Lung microvascular endothelial cell (primary cell): ENCODE results near the gene CD209. TPM values are rescaled to one million over a fixed set of nuclear protein-coding genes. Genes with fewer than 3 reads are reported as not detected.

Experiments
- DNase-seq, 2 donors: peaks; one replicate each; pipeline versions ENCODE4 v3.0.0 to v3.0.0-alpha.2; 2010; ENCODE audit warnings: low read depth in 2 of 2
- total RNA-seq: library from RNA; depleted of rRNA; stranded (reverse); fragments of >200 nt; gene quantifications from 2 replicates; pipeline ENCODE4 v1.2.1, GENCODE V29; 2014

CD209 gene
- total RNA-seq, 1 donor from 2014 or later: not detected

GRCh38 chr19:7739211-7739755 is 8.1 kb downstream of the CD209 start:
- DNase-seq: no peak

- DNase-seq: no peak
These were observed 9.3 kb downstream of the CD209 start for GRCh38 chr19:7738023-7738422.

- no peak for DNase-seq
These were observed 10.1 kb downstream of the CD209 start for GRCh38 chr19:7737215-7737614.

- DNase-seq: no peak
These were observed 11.2 kb downstream of the CD209 start for GRCh38 chr19:7736148-7736547.

- DNase-seq: peak in 1 of 2 donors; percentile 13
These were observed 12.8 kb downstream of the CD209 start for GRCh38 chr19:7734220-7735203.

GRCh38 chr19:7733376-7733775 is 14.0 kb downstream of the CD209 start:
- no peak for DNase-seq

GRCh38 chr19:7732045-7732444 is 15.3 kb downstream of the CD209 start, which contains the start of gene CLEC4G:
Gene CLEC4G, minus strand, starts transcription at chr19:7732110. Its CDS starts 8 bp downstream, at chr19:7732102.
- DNase-seq: no peak

- no peak for DNase-seq
These were observed 15.7 kb downstream of the CD209 start for GRCh38 chr19:7731615-7732014.

GRCh38 chr19:7731218-7731595 is 16.1 kb downstream of the CD209 start:
- DNase-seq: no peak

GRCh38 chr19:7730286-7731217 is 16.8 kb downstream of the CD209 start:
- no peak for DNase-seq

GRCh38 chr19:7729831-7730285 is 17.5 kb downstream of the CD209 start:
- DNase-seq: no peak

GRCh38 chr19:7729211-7729610 is 18.1 kb downstream of the CD209 start:
- DNase-seq: no peak

GRCh38 chr19:7725791-7726190 is 21.5 kb downstream of the CD209 start:
- DNase-seq: no peak

GRCh38 chr19:7722231-7722651 is 25.1 kb downstream of the CD209 start:
- no peak for DNase-seq

GRCh38 chr19:7720351-7720750 is 27.0 kb downstream of the CD209 start:
- no peak for DNase-seq

- DNase-seq: no peak
These were observed 28.7 kb downstream of the CD209 start for GRCh38 chr19:7718668-7719067.

- DNase-seq: no peak
These were observed 30.6 kb downstream of the CD209 start for GRCh38 chr19:7716762-7717161.

- no peak for DNase-seq
These were observed 31.7 kb downstream of the CD209 start for GRCh38 chr19:7715671-7716070.

GRCh38 chr19:7710616-7711015 is 36.7 kb downstream of the CD209 start:
- no peak for DNase-seq

- no peak for DNase-seq
These were observed 37.3 kb downstream of the CD209 start for GRCh38 chr19:7709932-7710460.

GRCh38 chr19:7706955-7707456 is 40.3 kb downstream of the CD209 start:
- DNase-seq: no peak
